OCI-LY1 (cell line): ENCODE results near the gene CYTH3.

Experiments used
- H2AFZ ChIP-seq: fragments of 200-600 bp; sonication (generic), shearing (Covaris generic); 2 replicates; pipeline ENCODE4 v1.6.0; 2014; ENCODE audit warnings: antibody characterized with exemption, mild to moderate bottlenecking, low read length
- H3F3A ChIP-seq: fragments of 200-600 bp; sonication (generic), shearing (Covaris generic); 2 replicates; pipeline ENCODE4 v1.6.0; 2014; ENCODE audit warnings: mild to moderate bottlenecking, antibody characterized with exemption, low read length, moderate library complexity; ENCODE audit not compliant: insufficient read depth
- H3K27ac ChIP-seq: fragments of 200-600 bp; sonication (generic); 2 replicates; pipeline ENCODE4 v1.5.1; 2014; ENCODE audit warnings: low read length, mixed run types, mild to moderate bottlenecking, low read depth; ENCODE audit not compliant: poor library complexity, severe bottlenecking
- H3K27me3 ChIP-seq: fragments of 200-600 bp; sonication (generic); 2 replicates; pipeline ENCODE4 v1.6.0; 2014; ENCODE audit warnings: antibody characterized with exemption, mild to moderate bottlenecking, low read length, moderate library complexity; ENCODE audit not compliant: insufficient read depth
- H3K36me3 ChIP-seq: fragments of 200-600 bp; sonication (generic); 2 replicates; pipeline ENCODE4 v1.6.1; 2014; ENCODE audit warnings: mild to moderate bottlenecking, antibody characterized with exemption, low read length, moderate library complexity, mixed read lengths; ENCODE audit not compliant: insufficient read depth
- H3K4me1 ChIP-seq: fragments of 200-600 bp; sonication (generic); 2 replicates; pipeline ENCODE4 v1.5.1; 2014; ENCODE audit warnings: mild to moderate bottlenecking, low read length, moderate library complexity; ENCODE audit not compliant: insufficient read depth, severe bottlenecking
- H3K4me2 ChIP-seq: fragments of 200-600 bp; sonication (generic), shearing (Covaris generic); 2 replicates; pipeline ENCODE4 v1.6.1; 2014; ENCODE audit warnings: low read length
- H3K4me3 ChIP-seq: fragments of 200-600 bp; sonication (generic); 2 replicates; pipeline ENCODE4 v1.5.1; 2014; ENCODE audit warnings: low read length, low read depth, mild to moderate bottlenecking, mixed read lengths; ENCODE audit not compliant: poor library complexity, severe bottlenecking
- H3K79me2 ChIP-seq: fragments of 200-600 bp; shearing (Covaris generic); 2 replicates; pipeline ENCODE4 v1.6.1; 2016; ENCODE audit warnings: mixed run types, low read length, mixed read lengths; ENCODE audit not compliant: insufficient read depth
- H3K9ac ChIP-seq: fragments of 200-600 bp; sonication (generic), shearing (Covaris generic); 2 replicates; pipeline ENCODE4 v1.6.1; 2014; ENCODE audit warnings: mild to moderate bottlenecking, low read length, mixed read lengths
- H3K9me2 ChIP-seq: fragments of 200-600 bp; sonication (generic), shearing (Covaris generic); 2 replicates; pipeline ENCODE4 v1.6.1; 2014; ENCODE audit warnings: low read depth, mild to moderate bottlenecking, low read length, mixed read lengths
- H3K9me3 ChIP-seq: fragments of 200-600 bp; shearing (Covaris generic); 2 replicates; pipeline ENCODE4 v1.6.1; 2014; ENCODE audit warnings: low read length, mixed read lengths
- H4K20me1 ChIP-seq: fragments of 200-600 bp; sonication (generic), shearing (Covaris generic); 2 replicates; pipeline ENCODE4 v1.6.0; 2016; ENCODE audit warnings: mild to moderate bottlenecking, low read length; ENCODE audit not compliant: insufficient read depth
- EZH2 ChIP-seq: fragments of 200-600 bp; sonication (generic), shearing (Covaris generic); IDR thresholded peaks from 2 replicates; pipeline ENCODE4 v1.8.0; 2017; ENCODE audit warnings: borderline replicate concordance, mixed run types, mild to moderate bottlenecking, antibody characterized with exemption, low read length, moderate library complexity, mixed read lengths
- TF ChIP-seq, protein P1 (sequence below): fragments of 200-600 bp; sonication (generic), shearing (Covaris generic); IDR thresholded peaks from 2 replicates; pipeline ENCODE4 v1.5.1; 2017; ENCODE audit warnings: mild to moderate bottlenecking, antibody characterized with exemption, low read length, moderate library complexity, mixed read lengths

The CYTH3 gene

DNA sequence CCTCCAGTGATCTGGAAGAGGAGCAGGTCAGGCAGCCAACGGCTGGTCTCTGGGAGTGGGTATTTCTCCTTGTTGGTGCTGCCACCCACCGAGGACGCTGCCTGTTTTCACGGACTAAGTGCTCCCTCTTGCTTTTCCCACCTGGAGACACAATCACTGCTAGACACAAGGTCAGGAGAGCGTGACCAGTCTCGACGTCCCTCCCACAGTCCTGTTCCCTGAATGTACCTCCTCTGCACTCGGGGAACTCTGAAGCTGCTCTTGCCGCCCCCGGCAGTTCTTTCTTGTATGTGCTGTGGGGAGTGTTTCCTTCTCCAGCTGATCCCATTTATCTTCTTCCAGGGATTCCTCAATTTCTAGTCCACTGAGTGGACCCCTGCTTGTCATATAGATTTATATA is 89.4 kb downstream of the CYTH3 start:
- no peak overlapping the region for H2AFZ ChIP-seq
- H3K79me2 ChIP-seq, result no peaks in the 10 kb centered on the region
- 0 out of 2 replicates have a peak, but pooled peaks cover 3% of the 10 kb centered on the region for H3K27me3 ChIP-seq
- H3K36me3 ChIP-seq, result no peaks in the 10 kb centered on the region
- H4K20me1 ChIP-seq, result no peaks in the 10 kb centered on the region
- H3K4me3 ChIP-seq, result no peak overlapping the region
- no peak overlapping the region for H3K27ac ChIP-seq
- no peak overlapping the region for H3K4me2 ChIP-seq
- no peaks in the 10 kb centered on the region for H3K9me3 ChIP-seq
- TF ChIP-seq, protein P1, sequence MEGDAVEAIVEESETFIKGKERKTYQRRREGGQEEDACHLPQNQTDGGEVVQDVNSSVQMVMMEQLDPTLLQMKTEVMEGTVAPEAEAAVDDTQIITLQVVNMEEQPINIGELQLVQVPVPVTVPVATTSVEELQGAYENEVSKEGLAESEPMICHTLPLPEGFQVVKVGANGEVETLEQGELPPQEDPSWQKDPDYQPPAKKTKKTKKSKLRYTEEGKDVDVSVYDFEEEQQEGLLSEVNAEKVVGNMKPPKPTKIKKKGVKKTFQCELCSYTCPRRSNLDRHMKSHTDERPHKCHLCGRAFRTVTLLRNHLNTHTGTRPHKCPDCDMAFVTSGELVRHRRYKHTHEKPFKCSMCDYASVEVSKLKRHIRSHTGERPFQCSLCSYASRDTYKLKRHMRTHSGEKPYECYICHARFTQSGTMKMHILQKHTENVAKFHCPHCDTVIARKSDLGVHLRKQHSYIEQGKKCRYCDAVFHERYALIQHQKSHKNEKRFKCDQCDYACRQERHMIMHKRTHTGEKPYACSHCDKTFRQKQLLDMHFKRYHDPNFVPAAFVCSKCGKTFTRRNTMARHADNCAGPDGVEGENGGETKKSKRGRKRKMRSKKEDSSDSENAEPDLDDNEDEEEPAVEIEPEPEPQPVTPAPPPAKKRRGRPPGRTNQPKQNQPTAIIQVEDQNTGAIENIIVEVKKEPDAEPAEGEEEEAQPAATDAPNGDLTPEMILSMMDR, result no peak
- no peak for TF ChIP-seq EZH2
- no peak overlapping the region for H3K9ac ChIP-seq
- no peaks in the 10 kb centered on the region for H3F3A ChIP-seq
- no peaks in the 10 kb centered on the region for H3K9me2 ChIP-seq
- H3K4me1 ChIP-seq, result no peaks in the 10 kb centered on the region

DNA sequence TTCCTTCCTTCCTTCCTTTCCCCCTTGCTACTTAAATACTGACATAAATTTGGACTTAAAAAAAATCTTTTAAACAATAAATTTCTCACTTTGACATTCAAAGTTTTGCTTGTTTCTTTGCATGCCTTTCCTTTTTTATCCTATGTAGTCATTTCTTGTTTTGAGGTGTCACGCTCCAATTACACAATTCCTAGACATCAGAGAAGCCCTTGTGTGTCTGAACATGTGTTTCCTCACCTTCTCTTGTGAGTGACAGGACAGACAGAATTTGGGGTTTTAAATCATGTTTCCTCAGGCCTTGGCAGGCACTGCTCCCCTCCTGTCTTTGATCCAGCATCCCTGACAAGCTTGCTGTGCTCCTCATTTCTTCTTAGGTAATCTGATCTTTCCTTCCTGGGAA is 91.3 kb downstream of the CYTH3 start:
- H3K9ac ChIP-seq, result no peak overlapping the region
- no peaks in the 10 kb centered on the region for H3K9me2 ChIP-seq
- H3K36me3 ChIP-seq, result no peaks in the 10 kb centered on the region
- no peak overlapping the region for H2AFZ ChIP-seq
- H3K4me1 ChIP-seq, result no peaks in the 10 kb centered on the region
- 0 out of 2 replicates have a peak, but pooled peaks cover 3% of the 10 kb centered on the region for H3K27me3 ChIP-seq
- no peaks in the 10 kb centered on the region for H4K20me1 ChIP-seq
- no peaks in the 10 kb centered on the region for H3K9me3 ChIP-seq
- H3K27ac ChIP-seq, result no peak overlapping the region
- H3K4me3 ChIP-seq, result no peak overlapping the region
- no peaks in the 10 kb centered on the region for H3K79me2 ChIP-seq
- TF ChIP-seq, protein P1, result no peak
- TF ChIP-seq EZH2, result no peak
- no peaks in the 10 kb centered on the region for H3F3A ChIP-seq
- no peak overlapping the region for H3K4me2 ChIP-seq

DNA sequence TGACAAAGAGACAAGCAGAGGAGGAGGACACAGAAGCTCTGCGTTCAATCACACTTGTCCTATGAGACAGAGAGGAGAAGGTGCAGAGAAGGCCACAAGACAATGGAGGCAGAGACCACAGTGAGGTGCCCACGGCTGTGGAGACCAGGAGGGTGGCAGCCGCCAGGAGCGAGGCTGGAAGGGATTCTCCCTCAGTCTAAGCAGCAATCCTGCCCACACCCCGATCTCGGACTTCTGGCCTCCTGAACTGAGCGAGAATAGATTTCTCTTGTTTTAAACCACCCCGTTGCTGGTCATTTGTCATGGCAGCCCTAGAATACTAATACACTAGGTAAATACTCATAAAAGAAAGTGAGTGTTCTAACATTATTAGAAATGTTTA is 92.1 kb downstream of the CYTH3 start:
- no peaks in the 10 kb centered on the region for H3K9me2 ChIP-seq
- no peaks in the 10 kb centered on the region for H3F3A ChIP-seq
- H3K36me3 ChIP-seq, result no peaks in the 10 kb centered on the region
- H4K20me1 ChIP-seq, result no peaks in the 10 kb centered on the region
- no peak overlapping the region for H3K9ac ChIP-seq
- no peak overlapping the region for H3K4me3 ChIP-seq
- no peaks in the 10 kb centered on the region for H3K79me2 ChIP-seq
- no peak overlapping the region for H3K27ac ChIP-seq
- H3K4me1 ChIP-seq, result no peaks in the 10 kb centered on the region
- no peak overlapping the region for H3K4me2 ChIP-seq
- TF ChIP-seq, protein P1, result no peak
- no peak for TF ChIP-seq EZH2
- H3K9me3 ChIP-seq, result no peaks in the 10 kb centered on the region
- 0 out of 2 replicates have a peak, but pooled peaks cover 3% of the 10 kb centered on the region for H3K27me3 ChIP-seq
- no peak overlapping the region for H2AFZ ChIP-seq
